CD14-positive monocyte (primary cell): ENCODE measurements around the gene CDH9. TPM values are rescaled to one million over a fixed set of nuclear protein-coding genes. Genes with fewer than 3 reads are reported as not detected.

Experiments used
- DNase-seq, 3 donors: peaks; one replicate each; pipeline ENCODE4 v3.0.0-alpha.2; 2011 to 2022
- H2AFZ ChIP-seq: 2 replicates; pipeline ENCODE4 v1.6.0; 2012; ENCODE audit warnings: mild to moderate bottlenecking, low read depth, low read length, inconsistent platforms; ENCODE audit not compliant: insufficient read depth, poor library complexity, severe bottlenecking
- H3K27ac ChIP-seq, 2 donors: 1 replicate in 1 of 2; 2 replicates in 1 of 2; pipeline ENCODE4 v1.5.1; 2012 to 2013; ENCODE audit warnings: low read length in 2 of 2, control low read depth in 1 of 2, inconsistent platforms in 1 of 2, low read depth in 1 of 2, mild to moderate bottlenecking in 1 of 2
- H3K27me3 ChIP-seq, 2 donors: one replicate each; pipeline versions ENCODE4 v1.6.0 to v1.6.1; 2011 to 2013; ENCODE audit warnings: low read length in 2 of 2; ENCODE audit not compliant: control insufficient read depth in 2 of 2, insufficient read depth in 2 of 2
- H3K36me3 ChIP-seq, 2 donors: replicated peaks in 1 of 2; 1 replicate in 1 of 2; 2 replicates in 1 of 2; pipeline versions ENCODE4 v1.5.1 to v1.6.1; 2012 to 2013; ENCODE audit warnings: low read length in 2 of 2, control low read depth in 1 of 2, inconsistent platforms in 1 of 2, mild to moderate bottlenecking in 1 of 2; ENCODE audit not compliant: insufficient read depth in 2 of 2, control insufficient read depth in 1 of 2
- H3K4me1 ChIP-seq, 2 donors: 1 replicate in 1 of 2; 2 replicates in 1 of 2; pipeline versions ENCODE4 v1.5.1 to v1.6.1; 2012 to 2013; ENCODE audit warnings: low read length in 2 of 2, control low read depth in 1 of 2, inconsistent platforms in 1 of 2, mild to moderate bottlenecking in 1 of 2, moderate library complexity in 1 of 2; ENCODE audit not compliant: insufficient read depth in 2 of 2, control insufficient read depth in 1 of 2
- H3K4me2 ChIP-seq: replicated peaks from 2 replicates; pipeline ENCODE3; 2012; ENCODE audit warnings: low read length, moderate library complexity, mild to moderate bottlenecking; ENCODE audit not compliant: poor library complexity, severe bottlenecking; ENCODE audit errors: extremely low read depth
- H3K4me3 ChIP-seq, 3 experiments: fragments of 200-600 bp in 1 of 3; sonication (generic) in 1 of 3; replicated peaks in 1 of 3; 1 replicate in 2 of 3; 2 replicates in 1 of 3; pipeline ENCODE4 v1.5.1; 2011 to 2013; ENCODE audit warnings: low read length in 3 of 3, mild to moderate bottlenecking in 3 of 3, control low read depth in 2 of 3, low read depth in 2 of 3, inconsistent platforms in 1 of 3, moderate library complexity in 1 of 3
- H3K79me2 ChIP-seq: 2 replicates; pipeline ENCODE4 v1.6.0; 2012; ENCODE audit warnings: mild to moderate bottlenecking, control low read depth, inconsistent platforms, low read length, moderate library complexity; ENCODE audit not compliant: insufficient read depth
- H3K9ac ChIP-seq: 2 replicates; pipeline ENCODE4 v1.6.0; 2017; ENCODE audit warnings: low read length, mild to moderate bottlenecking; ENCODE audit not compliant: insufficient read depth, poor library complexity, severe bottlenecking
- H3K9me3 ChIP-seq, 2 donors: replicated peaks in 1 of 2; 1 replicate in 1 of 2; 2 replicates in 1 of 2; pipeline versions ENCODE4 v1.5.1 to v1.6.1; 2012 to 2013; ENCODE audit warnings: low read length in 2 of 2, control low read depth in 1 of 2; ENCODE audit not compliant: control insufficient read depth in 1 of 2, insufficient read depth in 1 of 2
- H4K20me1 ChIP-seq: 2 replicates; pipeline ENCODE4 v1.6.0; 2012; ENCODE audit warnings: mild to moderate bottlenecking, low read length, control low read depth, moderate library complexity; ENCODE audit not compliant: insufficient read depth
- H3K27ac Mint-ChIP-seq, 7 donors: one replicate each; pipeline ENCODE4 v1.8.0; 2020; ENCODE audit warnings: mild to moderate bottlenecking in 7 of 7, mixed read lengths in 7 of 7, moderate library complexity in 6 of 7, inconsistent platforms in 2 of 7
- H3K27me3 Mint-ChIP-seq, 3 donors: one replicate each; pipeline ENCODE4 v1.8.0; 2021 to 2022; ENCODE audit warnings: low read depth in 3 of 3, mild to moderate bottlenecking in 3 of 3, mixed read lengths in 3 of 3, moderate library complexity in 3 of 3, inconsistent platforms in 1 of 3
- H3K36me3 Mint-ChIP-seq, 2 donors: one replicate each; pipeline ENCODE4 v1.8.0; 2020; ENCODE audit warnings: mixed read lengths in 2 of 2, inconsistent platforms in 1 of 2, mild to moderate bottlenecking in 1 of 2
- H3K4me1 Mint-ChIP-seq: one replicate; pipeline ENCODE4 v1.8.0; 2020; ENCODE audit warnings: mild to moderate bottlenecking, mixed read lengths
- H3K4me3 Mint-ChIP-seq, 2 donors: one replicate each; pipeline ENCODE4 v1.8.0; 2020; ENCODE audit warnings: mild to moderate bottlenecking in 2 of 2, mixed read lengths in 2 of 2, moderate library complexity in 1 of 2
- H3K9me3 Mint-ChIP-seq, 7 donors: one replicate each; pipeline ENCODE4 v1.8.0; 2020 to 2022; ENCODE audit warnings: mixed read lengths in 7 of 7, mild to moderate bottlenecking in 6 of 7, moderate library complexity in 6 of 7, inconsistent platforms in 2 of 7
- WGBS: methylation state at CpG from one replicate; pipeline ENCODE4 v1.1.5; 2013; ENCODE audit warnings: missing lambda C conversion rate; ENCODE audit not compliant: insufficient coverage; 5-methylcytosine and 5-hydroxymethylcytosine counted together
- intact Hi-C, 2 donors: fragments of 100-400 bp; cut with micrococcal nuclease; formaldehyde crosslinking; loops; one replicate each; pipeline versions ENCODE4 v1.15.0 to v1.15.1; 2023
- polyA plus RNA-seq, 3 donors: library from polyadenylated mRNA; depleted of rRNA in 1 of 3; unstranded in 2 of 3; stranded (reverse) in 1 of 3; fragments of 300-500 nt in 2 of 3; fragments of >200 nt in 1 of 3; fragmentation: Illumina TruSeq in 2 of 3; gene quantifications; 1 replicate in 2 of 3; 2 replicates in 1 of 3; pipeline ENCODE4 v1.2.3, GENCODE V29; 2012 to 2021
- TF ChIP-seq, protein P1 (sequence below): fragments of 200-600 bp; IDR thresholded peaks from one replicate; pipeline ENCODE4 v1.8.0; 2022; ENCODE audit warnings: antibody characterized with exemption, mild to moderate bottlenecking

The CDH9 gene
- polyA plus RNA-seq, 3 donors, result not detected

DNA sequence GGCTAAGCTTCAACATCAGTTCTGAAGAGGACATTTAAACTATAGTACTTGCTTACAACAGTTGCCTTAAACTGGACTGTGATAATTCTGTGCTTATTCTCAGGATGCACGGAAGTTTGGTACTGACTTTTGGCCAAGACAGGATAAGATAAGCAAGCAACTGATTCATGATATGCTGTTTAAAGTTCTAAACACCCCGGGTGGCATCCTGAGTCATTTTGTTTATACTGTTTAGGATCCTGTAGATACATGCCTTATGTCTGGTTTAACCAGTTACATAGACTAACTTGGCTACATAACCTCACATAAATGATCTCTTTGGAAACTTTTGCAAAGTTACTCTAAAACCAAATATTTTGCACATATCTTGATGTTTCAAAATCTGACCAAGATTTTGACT, 95.9 kb downstream of the CDH9 start:
- H3K9me3 Mint-ChIP-seq, result peaks cover 0 to 19% (median 3%) of the 10 kb centered on the region in 7 donors

DNA sequence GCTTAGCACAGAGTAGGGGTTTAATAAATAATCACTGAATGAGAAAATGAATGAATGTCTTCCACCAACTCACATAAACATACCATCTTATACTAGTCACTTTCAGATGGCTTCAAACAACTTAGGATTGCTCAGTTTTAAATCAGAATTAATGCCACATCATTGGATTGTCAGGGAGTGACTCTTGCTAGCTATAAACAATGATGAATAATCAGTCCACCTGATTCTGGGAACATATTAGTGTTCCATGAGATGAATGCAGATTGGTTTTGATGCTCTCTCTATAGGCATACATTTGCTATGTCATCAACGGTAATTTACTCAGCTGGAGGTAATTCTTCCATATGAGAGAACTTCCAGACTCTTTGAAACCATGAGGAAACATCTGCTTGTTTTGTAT, 97.4 kb downstream of the CDH9 start:
- no CpG with 5 or more reads among the region's 1 CpG for WGBS
- Mint-ChIP-seq H3K4me1 (no peaks in the 10 kb centered on the region), H3K4me3 (no peak overlapping the region), H3K36me3 (no peaks in the 10 kb centered on the region), H3K27ac (no peak overlapping the region), H3K9me3 (peaks cover 0 to 19% (median 3%) of the 10 kb centered on the region in 7 donors), H3K27me3 (no peaks in the 10 kb centered on the region)
- Histone ChIP-seq H3K9ac (no peak overlapping the region), H3K79me2 (no peaks in the 10 kb centered on the region), H2AFZ (no peak overlapping the region), H3K27ac (no peak overlapping the region), H3K36me3 (no peaks in the 10 kb centered on the region), H3K4me3 (no peak overlapping the region), H3K9me3 (peaks cover 0 to 6% of the 10 kb centered on the region in 2 donors), H4K20me1 (no peaks in the 10 kb centered on the region), H3K4me2 (no peak overlapping the region), H3K27me3 (no peaks in the 10 kb centered on the region), H3K4me1 (no peaks in the 10 kb centered on the region)
- intact Hi-C loops, result no loop called here
- TF ChIP-seq, protein P1, sequence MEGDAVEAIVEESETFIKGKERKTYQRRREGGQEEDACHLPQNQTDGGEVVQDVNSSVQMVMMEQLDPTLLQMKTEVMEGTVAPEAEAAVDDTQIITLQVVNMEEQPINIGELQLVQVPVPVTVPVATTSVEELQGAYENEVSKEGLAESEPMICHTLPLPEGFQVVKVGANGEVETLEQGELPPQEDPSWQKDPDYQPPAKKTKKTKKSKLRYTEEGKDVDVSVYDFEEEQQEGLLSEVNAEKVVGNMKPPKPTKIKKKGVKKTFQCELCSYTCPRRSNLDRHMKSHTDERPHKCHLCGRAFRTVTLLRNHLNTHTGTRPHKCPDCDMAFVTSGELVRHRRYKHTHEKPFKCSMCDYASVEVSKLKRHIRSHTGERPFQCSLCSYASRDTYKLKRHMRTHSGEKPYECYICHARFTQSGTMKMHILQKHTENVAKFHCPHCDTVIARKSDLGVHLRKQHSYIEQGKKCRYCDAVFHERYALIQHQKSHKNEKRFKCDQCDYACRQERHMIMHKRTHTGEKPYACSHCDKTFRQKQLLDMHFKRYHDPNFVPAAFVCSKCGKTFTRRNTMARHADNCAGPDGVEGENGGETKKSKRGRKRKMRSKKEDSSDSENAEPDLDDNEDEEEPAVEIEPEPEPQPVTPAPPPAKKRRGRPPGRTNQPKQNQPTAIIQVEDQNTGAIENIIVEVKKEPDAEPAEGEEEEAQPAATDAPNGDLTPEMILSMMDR, result no peak
- no peak for DNase-seq

More for the DNA sequence above, 95.9 kb downstream of the CDH9 start:
- H3K4me3 ChIP-seq, result no peak overlapping the region
- H3K27me3 Mint-ChIP-seq, result no peaks in the 10 kb centered on the region
- H3K79me2 ChIP-seq, result no peaks in the 10 kb centered on the region
- peaks cover 3 to 6% of the 10 kb centered on the region in 2 donors for H3K9me3 ChIP-seq
- TF ChIP-seq, protein P1, result no peak
- H3K9ac ChIP-seq, result no peak overlapping the region
- no peak overlapping the region for H3K4me2 ChIP-seq
- no peaks in the 10 kb centered on the region for H3K4me1 Mint-ChIP-seq
- intact Hi-C loops, result no loop called here
- H3K27ac Mint-ChIP-seq, result no peak overlapping the region
- H3K27ac ChIP-seq, result no peak overlapping the region
- no CpG with 5 or more reads among the region's 2 CpGs for WGBS
- no peak overlapping the region for H2AFZ ChIP-seq
- DNase-seq, result no peak
- H3K4me3 Mint-ChIP-seq, result no peak overlapping the region
- H3K27me3 ChIP-seq, result no peaks in the 10 kb centered on the region
- H3K36me3 Mint-ChIP-seq, result no peaks in the 10 kb centered on the region
- no peaks in the 10 kb centered on the region for H4K20me1 ChIP-seq
- H3K4me1 ChIP-seq, result no peaks in the 10 kb centered on the region
- H3K36me3 ChIP-seq, result no peaks in the 10 kb centered on the region
